Right lobe of liver (tissue), 4 donors: ENCODE measurements around the gene RAB22A.

Experiments used
- POLR2A ChIP-seq: fragments of 450-650 bp; IDR thresholded peaks from one replicate; pipeline ENCODE4 v1.6.1; 2017; ENCODE audit warnings: antibody characterized with exemption, mild to moderate bottlenecking
- TF ChIP-seq, protein P1 (sequence below), 4 donors: fragments of 200-600 bp in 3 of 4; fragments of 450-650 bp in 1 of 4; IDR thresholded peaks; one replicate each; pipeline versions ENCODE4 v1.5.1 to v1.8.0; 2016 to 2022; ENCODE audit warnings: antibody characterized with exemption in 4 of 4, mild to moderate bottlenecking in 2 of 4
- donor health status: DM: no; HTN: no; CAD: no.
- donor health status: DM: no; HTN: no; CAD: no.
- donor health status: DM: no; HTN: yes; CAD: no.

DNA sequence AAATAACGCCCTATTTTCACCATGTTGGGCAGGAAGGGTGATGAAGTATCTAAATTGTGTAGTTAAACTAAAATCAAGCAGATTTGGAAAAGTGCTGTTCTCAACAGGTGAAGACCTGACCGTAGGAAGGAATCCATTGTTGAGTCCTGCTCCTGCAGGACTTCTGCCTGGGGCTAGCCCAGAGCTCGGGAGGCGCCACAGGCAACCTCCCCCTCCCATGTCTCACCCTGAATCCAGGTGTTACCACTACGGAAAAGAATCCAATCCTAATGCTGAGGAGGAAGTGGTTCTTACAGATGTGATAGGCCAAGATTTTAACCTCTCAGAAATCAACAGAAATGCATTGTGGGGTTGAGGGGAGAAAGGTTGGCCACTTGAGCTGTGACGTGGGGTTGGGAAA lies 30.2 kb downstream of the RAB22A start:
- TF ChIP-seq, protein P1, sequence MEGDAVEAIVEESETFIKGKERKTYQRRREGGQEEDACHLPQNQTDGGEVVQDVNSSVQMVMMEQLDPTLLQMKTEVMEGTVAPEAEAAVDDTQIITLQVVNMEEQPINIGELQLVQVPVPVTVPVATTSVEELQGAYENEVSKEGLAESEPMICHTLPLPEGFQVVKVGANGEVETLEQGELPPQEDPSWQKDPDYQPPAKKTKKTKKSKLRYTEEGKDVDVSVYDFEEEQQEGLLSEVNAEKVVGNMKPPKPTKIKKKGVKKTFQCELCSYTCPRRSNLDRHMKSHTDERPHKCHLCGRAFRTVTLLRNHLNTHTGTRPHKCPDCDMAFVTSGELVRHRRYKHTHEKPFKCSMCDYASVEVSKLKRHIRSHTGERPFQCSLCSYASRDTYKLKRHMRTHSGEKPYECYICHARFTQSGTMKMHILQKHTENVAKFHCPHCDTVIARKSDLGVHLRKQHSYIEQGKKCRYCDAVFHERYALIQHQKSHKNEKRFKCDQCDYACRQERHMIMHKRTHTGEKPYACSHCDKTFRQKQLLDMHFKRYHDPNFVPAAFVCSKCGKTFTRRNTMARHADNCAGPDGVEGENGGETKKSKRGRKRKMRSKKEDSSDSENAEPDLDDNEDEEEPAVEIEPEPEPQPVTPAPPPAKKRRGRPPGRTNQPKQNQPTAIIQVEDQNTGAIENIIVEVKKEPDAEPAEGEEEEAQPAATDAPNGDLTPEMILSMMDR (IDR thresholded peaks at IDR 0.05) = no peak
- TF ChIP-seq POLR2A = no peak
